ACHN (cell line): Measurements from ENCODE around the gene ABCF3.
A peak's percentile ranks its signal among the peaks of the same experiment; 100 is the strongest.

ENCODE experiments used
- DNase-seq: peaks from one replicate; pipeline ENCODE4 v3.0.0-alpha.2; 2015
- in situ Hi-C: cut with HindIII; loops from 2 replicates; pipeline ENCODE4 v1.10.0; 2017; ENCODE audit warnings: low sequenced_read_pairs, low pct_ligation_motif_present, low pct_unique_long_range_greater_than_20kb

ABCF3 gene

DNA sequence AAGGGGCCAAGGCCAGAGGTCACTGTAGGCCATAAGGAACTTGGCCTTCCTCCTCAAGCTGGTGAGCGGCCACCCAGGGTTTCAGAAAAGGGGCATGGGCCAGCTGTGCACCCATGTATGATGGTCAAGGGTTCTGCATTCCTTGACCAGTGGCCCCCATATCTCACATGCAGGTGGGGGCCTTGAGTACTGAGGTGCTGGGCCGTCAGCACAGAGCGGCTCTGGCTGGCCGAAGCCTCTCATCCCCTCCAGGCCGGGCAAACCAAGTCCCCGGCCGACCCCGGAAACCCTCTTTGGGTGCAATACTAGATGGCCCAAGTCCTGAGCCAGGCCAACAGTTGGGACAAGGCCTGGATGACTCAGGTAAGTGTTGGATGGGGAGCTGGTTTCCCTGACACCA, 53.2 kb downstream of the ABCF3 start:
- no peak for DNase-seq
- in situ Hi-C loops: no loop called here

DNA sequence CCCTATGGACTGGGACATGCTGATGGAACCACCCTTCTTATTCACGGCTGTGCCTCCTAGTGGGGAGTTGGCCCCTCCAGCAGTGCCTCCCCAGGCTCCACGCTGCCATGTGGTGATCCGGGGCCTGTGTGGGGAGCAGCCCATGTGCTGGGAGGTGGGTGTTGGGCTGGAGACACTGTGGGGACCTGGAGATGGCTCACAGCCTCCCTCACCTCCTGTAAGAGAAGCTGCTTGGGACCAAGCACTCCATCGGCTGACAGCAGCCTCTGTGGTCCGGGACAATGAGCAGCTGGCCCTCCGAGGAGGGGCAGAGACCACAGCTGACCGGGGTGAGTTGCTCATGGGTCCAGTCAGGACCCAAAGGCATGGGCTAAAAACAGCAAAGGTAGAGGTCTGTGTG, 53.7 kb downstream of the ABCF3 start:
- DNase-seq: no peak
- in situ Hi-C loops: no loop called here

DNA sequence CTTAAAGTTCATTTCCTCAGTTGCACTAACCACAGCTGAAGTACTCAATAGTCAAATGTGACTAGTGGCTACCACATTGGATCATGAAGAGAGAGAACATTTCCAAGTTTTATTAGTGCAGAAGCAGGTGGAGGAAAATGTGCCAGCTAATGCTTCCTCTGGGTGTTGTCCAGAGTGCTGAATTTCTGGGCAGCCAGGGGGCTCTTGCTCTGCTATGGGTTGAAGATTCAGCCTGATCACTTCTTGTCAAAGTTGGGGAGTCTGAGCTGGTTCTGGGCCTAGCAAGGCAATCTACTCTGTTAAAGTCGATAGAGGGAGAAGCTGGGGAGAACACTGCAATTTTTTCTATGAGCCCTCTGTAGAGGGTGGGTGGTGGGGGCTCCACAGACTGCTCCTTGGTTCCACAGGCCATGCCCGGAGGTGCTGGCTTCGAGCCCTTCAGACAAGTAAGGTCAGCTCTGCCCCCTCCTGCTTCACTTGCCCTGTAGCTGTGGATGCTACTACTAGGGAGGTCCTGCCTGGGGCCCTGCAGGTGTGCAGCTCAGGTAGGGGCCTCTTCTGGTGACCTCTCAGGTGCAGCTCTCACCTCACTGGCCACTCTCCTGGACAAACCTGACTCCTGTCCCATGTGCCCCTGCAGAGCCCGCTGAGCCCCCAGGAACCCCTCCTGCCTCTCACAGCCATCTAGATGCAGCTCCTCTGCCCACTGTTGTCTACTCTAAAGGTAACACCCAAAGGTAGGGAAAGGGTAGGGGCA, 54.6 kb downstream of the ABCF3 start:
- in situ Hi-C loops: no loop called here
- peak; percentile 50 for DNase-seq

DNA sequence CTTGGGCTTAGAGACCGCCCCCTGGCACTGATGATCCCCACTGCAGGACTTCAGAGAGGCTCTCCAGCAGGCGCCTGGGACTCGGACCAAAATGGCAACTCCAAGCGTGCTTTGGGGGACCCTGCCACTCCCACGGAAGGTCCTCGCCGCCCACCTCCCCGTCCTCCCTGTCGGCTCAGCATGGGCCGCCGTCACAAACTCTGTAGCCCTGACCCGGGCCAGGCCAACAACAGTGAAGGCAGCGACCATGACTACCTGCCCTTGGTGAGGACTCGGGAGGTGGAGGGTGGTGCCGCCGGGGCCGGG, 55.1 kb downstream of the ABCF3 start:
- DNase-seq: no peak
- in situ Hi-C loops: no loop called here

DNA sequence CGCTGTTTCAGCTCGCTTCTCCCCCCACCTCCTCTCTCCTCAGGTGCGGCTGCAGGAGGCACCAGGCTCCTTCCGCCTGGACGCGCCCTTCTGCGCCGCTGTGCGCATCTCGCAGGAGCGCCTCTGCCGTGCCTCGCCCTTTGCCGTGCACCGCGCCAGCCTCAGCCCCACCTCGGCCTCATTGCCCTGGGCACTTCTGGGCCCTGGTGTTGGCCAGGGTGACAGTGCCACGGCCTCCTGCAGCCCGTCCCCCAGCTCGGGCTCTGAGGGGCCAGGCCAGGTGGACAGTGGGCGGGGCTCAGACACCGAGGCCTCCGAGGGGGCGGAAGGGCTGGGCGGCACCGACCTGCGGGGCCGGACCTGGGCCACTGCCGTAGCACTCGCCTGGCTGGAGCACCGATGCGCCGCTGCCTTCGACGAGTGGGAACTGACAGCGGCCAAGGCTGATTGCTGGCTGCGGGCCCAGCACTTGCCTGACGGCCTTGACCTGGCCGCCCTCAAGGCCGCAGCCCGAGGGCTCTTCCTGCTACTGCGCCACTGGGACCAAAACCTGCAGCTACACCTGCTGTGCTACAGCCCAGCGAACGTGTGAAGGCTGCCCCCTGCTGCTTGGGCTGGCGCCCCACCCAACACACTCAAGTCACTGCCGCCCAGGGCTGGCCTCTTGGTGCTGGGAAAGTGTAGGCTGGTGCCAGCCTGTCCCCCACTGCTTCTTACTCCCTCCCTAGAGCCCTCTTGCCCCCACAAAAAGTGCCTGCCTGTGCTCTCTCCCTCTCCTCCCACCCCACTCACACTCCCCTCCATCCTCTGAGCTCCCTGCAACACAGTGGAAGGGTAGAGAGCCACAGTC, 55.7 kb downstream of the ABCF3 start:
- no peak for DNase-seq
- in situ Hi-C loops: no loop called here

DNA sequence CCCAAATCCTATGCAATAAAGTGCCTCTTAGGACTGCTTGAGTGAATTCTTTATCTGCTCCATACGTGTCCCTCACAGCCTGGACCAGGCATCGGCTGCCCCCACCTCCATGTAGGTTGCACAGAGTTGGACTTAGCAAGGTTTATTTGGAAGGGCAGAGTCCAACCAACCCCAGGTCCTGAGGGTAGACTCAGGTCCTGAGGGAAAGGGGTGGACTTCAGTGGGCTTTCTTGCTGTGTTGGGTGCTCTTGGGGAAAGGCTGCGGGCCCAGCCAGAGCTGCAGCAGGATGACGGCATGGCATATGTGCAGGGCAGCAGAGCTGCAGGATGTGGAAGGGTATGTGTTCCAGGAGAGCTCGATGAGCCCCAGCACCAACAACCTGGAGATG, 56.3 kb downstream of the ABCF3 start:
- DNase-seq: no peak
- in situ Hi-C loops: no loop called here
